PC-9 (cell line): ENCODE data around the gene HAUS3. TPM values are rescaled to one million over a fixed set of nuclear protein-coding genes. Genes with fewer than 3 reads are reported as not detected.

Experiments used
- BruUV-seq: library from RNA; stranded (reverse); fragments of 400-500 nt; replicated peaks from 2 replicates; lab custom pipeline; 2021; lab: Mats Ljungman, UMichigan
- CTCF ChIA-PET: fragments of 300-600 bp; sonication (Branson Sonifier 250); formaldehyde crosslinking; loops from one replicate; lab custom pipeline; 2022; ENCODE audit warnings: antibody characterized with exemption; lab: Charles Lee
- POLR2A ChIA-PET: fragments of 300-600 bp; sonication (Branson Sonifier 250); formaldehyde crosslinking; loops from one replicate; lab custom pipeline; 2022; ENCODE audit warnings: antibody characterized with exemption; ENCODE audit not compliant: unreplicated experiment; lab: Charles Lee
- DNase-seq, 2 experiments: peaks; one replicate each; pipeline versions ENCODE4 v3.0.0 to v3.0.0-alpha.2; 2015 to 2022; ENCODE audit warnings: mixed read lengths in 1 of 2
- H2AFZ ChIP-seq: fragments of 200-600 bp; sonication (generic); 2 replicates; pipeline ENCODE4 v1.8.1; 2017; ENCODE audit warnings: antibody characterized with exemption
- H3F3A ChIP-seq: fragments of 200-600 bp; sonication (generic); 2 replicates; pipeline ENCODE4 v1.8.1; 2017; ENCODE audit warnings: antibody characterized with exemption, mild to moderate bottlenecking, low read depth; ENCODE audit not compliant: insufficient read depth
- H3K27ac ChIP-seq: fragments of 200-600 bp; sonication (generic); 2 replicates; pipeline ENCODE4 v1.6.1; 2016; ENCODE audit warnings: mixed run types
- H3K27me3 ChIP-seq: fragments of 200-600 bp; sonication (generic); 2 replicates; pipeline ENCODE4 v1.6.1; 2016; ENCODE audit warnings: low read depth, mixed run types; ENCODE audit not compliant: insufficient read depth
- H3K36me3 ChIP-seq: fragments of 200-600 bp; sonication (generic); 2 replicates; pipeline ENCODE4 v1.6.1; 2016; ENCODE audit warnings: low read depth, mixed run types
- H3K4me1 ChIP-seq: fragments of 200-600 bp; sonication (generic); replicated peaks from 2 replicates; pipeline ENCODE4 v1.6.1; 2016; ENCODE audit warnings: mixed run types; ENCODE audit not compliant: insufficient read depth
- H3K4me2 ChIP-seq: fragments of 200-600 bp; sonication (generic); 2 replicates; pipeline ENCODE4 v1.6.1; 2017; ENCODE audit warnings: mixed run types
- H3K4me3 ChIP-seq: fragments of 200-600 bp; sonication (generic); 2 replicates; pipeline ENCODE4 v1.6.1; 2016; ENCODE audit warnings: mixed run types
- H3K79me2 ChIP-seq: fragments of 200-600 bp; sonication (generic); 2 replicates; pipeline ENCODE4 v1.6.1; 2017; ENCODE audit warnings: low read depth, mixed run types
- H3K9me2 ChIP-seq: fragments of 200-600 bp; sonication (generic); 2 replicates; pipeline ENCODE4 v1.8.1; 2017; ENCODE audit warnings: mild to moderate bottlenecking; ENCODE audit not compliant: insufficient read depth
- H3K9me3 ChIP-seq: fragments of 200-600 bp; sonication (generic); 2 replicates; pipeline ENCODE4 v1.8.1; 2016; ENCODE audit warnings: low read depth; ENCODE audit not compliant: insufficient read depth
- H4K20me1 ChIP-seq: fragments of 200-600 bp; sonication (generic); 2 replicates; pipeline ENCODE4 v1.8.1; 2017; ENCODE audit not compliant: insufficient read depth
- CTCF ChIP-seq: fragments of 200-600 bp; sonication (generic); conservative IDR thresholded peaks from 2 replicates; pipeline ENCODE4 v1.6.1; 2017; ENCODE audit warnings: mixed run types, antibody characterized with exemption, mild to moderate bottlenecking, moderate library complexity
- EZH2 ChIP-seq: fragments of 200-600 bp; sonication (generic); IDR thresholded peaks from 2 replicates; pipeline ENCODE4 v1.8.0; 2017; ENCODE audit warnings: antibody characterized with exemption, low read depth
- intact Hi-C: fragments of 100-400 bp; cut with micrococcal nuclease; formaldehyde crosslinking; loops from one replicate; pipeline ENCODE4 v1.10.0; 2022; ENCODE audit not compliant: unreplicated experiment
- total RNA-seq: library from RNA; stranded (reverse); gene quantifications from 2 replicates; pipeline ENCODE4 v1.2.3, GENCODE V29; 2021

The HAUS3 gene
- total RNA-seq, 1 experiment from 2014 or later = 16.2 TPM

DNA sequence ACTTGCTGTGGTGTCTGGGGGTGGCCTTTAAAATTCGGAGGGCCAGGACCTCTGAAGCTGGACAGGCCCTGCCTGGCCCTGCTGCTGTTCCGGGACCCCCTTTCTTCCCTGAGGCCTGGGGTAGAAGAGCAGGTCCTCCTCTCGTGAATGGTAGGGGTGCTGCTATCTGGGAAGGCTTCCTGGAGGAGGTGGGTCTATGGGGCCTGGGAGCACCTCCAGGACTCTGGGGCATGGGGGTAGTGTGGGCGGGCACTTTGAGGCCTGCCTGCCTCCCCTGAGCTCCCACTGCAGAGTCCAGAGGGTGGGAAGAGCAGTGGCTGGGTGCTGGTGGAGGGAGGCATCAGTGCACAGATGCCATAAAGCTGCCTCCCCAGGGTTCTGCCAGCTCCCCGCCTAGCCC is 24.9 kb upstream of the HAUS3 start:
- no peak for DNase-seq
- TF ChIP-seq CTCF = no peak
- TF ChIP-seq EZH2 = no peak
- POLR2A ChIA-PET = no interaction called here
- Histone ChIP-seq H4K20me1 (no peaks in the 10 kb centered on the region), H3K27ac (no peak overlapping the region), H3K4me1 (peaks cover 3% of the 10 kb centered on the region; the same call in 1 of the 2 replicates), H2AFZ (no peak overlapping the region), H3K79me2 (no peaks in the 10 kb centered on the region), H3K9me2 (no peaks in the 10 kb centered on the region), H3F3A (no peaks in the 10 kb centered on the region), H3K4me3 (no peak overlapping the region), H3K4me2 (no peak overlapping the region), H3K36me3 (no peaks in the 10 kb centered on the region), H3K9me3 (no peaks in the 10 kb centered on the region), H3K27me3 (peaks cover 45% of the 10 kb centered on the region)
- intact Hi-C loops = no loop called here
- CTCF ChIA-PET = no interaction called here
- no TSS peak for BruUV-seq

DNA sequence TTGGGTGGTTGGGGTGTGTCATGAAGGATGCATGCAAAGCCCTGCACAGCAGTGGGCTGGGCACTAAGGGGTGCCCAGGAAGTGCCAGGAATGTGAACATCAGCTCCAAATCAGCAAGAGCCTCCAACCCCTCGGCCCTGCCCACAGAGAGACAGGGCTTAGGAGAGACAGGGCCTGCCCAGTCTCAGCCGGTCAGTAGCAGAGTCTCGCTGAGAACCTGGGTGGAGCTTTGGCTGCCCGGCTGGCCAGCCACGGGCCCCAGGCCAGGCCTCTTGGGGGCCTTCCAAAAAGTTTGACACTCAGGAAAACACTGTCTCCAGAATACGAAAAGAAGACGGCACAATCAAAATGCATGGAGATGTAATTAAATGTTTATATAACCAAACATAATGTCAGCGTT is 24.3 kb upstream of the HAUS3 start:
- no peaks in the 10 kb centered on the region for H3K79me2 ChIP-seq
- peaks cover 38% of the 10 kb centered on the region for H3K27me3 ChIP-seq
- no peak overlapping the region for H3K27ac ChIP-seq
- H3K4me2 ChIP-seq = no peak overlapping the region
- ChIA-PET POLR2A (no interaction called here), CTCF (no interaction called here)
- no peak for DNase-seq
- peaks cover 3% of the 10 kb centered on the region; the same call in 1 of the 2 replicates for H3K4me1 ChIP-seq
- H3F3A ChIP-seq = no peaks in the 10 kb centered on the region
- H4K20me1 ChIP-seq = no peaks in the 10 kb centered on the region
- no peaks in the 10 kb centered on the region for H3K9me2 ChIP-seq
- no TSS peak for BruUV-seq
- H3K4me3 ChIP-seq = no peak overlapping the region
- no peaks in the 10 kb centered on the region for H3K36me3 ChIP-seq
- H2AFZ ChIP-seq = no peak overlapping the region
- H3K9me3 ChIP-seq = no peaks in the 10 kb centered on the region
- TF ChIP-seq EZH2 = no peak
- TF ChIP-seq CTCF = no peak
- intact Hi-C loops = no loop called here

GRCh38 chr4:2265113-2266110 is 23.5 kb upstream of the HAUS3 start:
- H3K9me2 ChIP-seq = no peaks in the 10 kb centered on the region
- no peak for DNase-seq
- intact Hi-C loops = no loop called here
- no peaks in the 10 kb centered on the region for H3K36me3 ChIP-seq
- H3F3A ChIP-seq = no peaks in the 10 kb centered on the region
- H3K9me3 ChIP-seq = no peaks in the 10 kb centered on the region
- peaks cover 9% of the 10 kb centered on the region; the same call in 1 of the 2 replicates for H3K4me1 ChIP-seq
- no peak overlapping the region for H2AFZ ChIP-seq
- no peaks in the 10 kb centered on the region for H3K79me2 ChIP-seq
- POLR2A ChIA-PET = no interaction called here
- no peak overlapping the region for H3K4me2 ChIP-seq
- H4K20me1 ChIP-seq = no peaks in the 10 kb centered on the region
- H3K27ac ChIP-seq = no peak overlapping the region
- peaks cover 35% of the 10 kb centered on the region for H3K27me3 ChIP-seq
- CTCF ChIA-PET = no interaction called here
- TF ChIP-seq EZH2 (no peak), CTCF (no peak)
- no TSS peak for BruUV-seq
- no peak overlapping the region for H3K4me3 ChIP-seq
